Thymus (tissue), 11 donors: Measurements from ENCODE around the gene TRMU. TPM values are rescaled to one million over a fixed set of nuclear protein-coding genes. Genes with fewer than 3 reads are reported as not detected.
A peak's percentile ranks its signal among the peaks of the same experiment; 100 is the strongest.
"Not testable (repeated sequence)": the region's sequence is repeated elsewhere in the genome, so short reads cannot be mapped to it uniquely, and the experiment has no call there.

ENCODE experiments used
- DNase-seq, 9 donors: peaks; one replicate each; pipeline ENCODE4 v3.0.0-alpha.2; 2013; ENCODE audit warnings: low spot score in 9 of 9, low read depth in 6 of 9, missing footprints in 1 of 9
- H3K27ac ChIP-seq, 2 donors: one replicate each; pipeline ENCODE4 v1.5.1; 2013; ENCODE audit warnings: control low read depth in 1 of 2, low read depth in 1 of 2, low read length in 1 of 2, mild to moderate bottlenecking in 1 of 2, moderate library complexity in 1 of 2
- H3K27me3 ChIP-seq, 2 donors: one replicate each; pipeline ENCODE4 v1.5.1; 2013; ENCODE audit warnings: low read length in 1 of 2; ENCODE audit not compliant: control insufficient read depth in 2 of 2, insufficient read depth in 1 of 2
- H3K36me3 ChIP-seq, 2 donors: one replicate each; pipeline ENCODE4 v1.5.1; 2013; ENCODE audit warnings: low read length in 1 of 2, mild to moderate bottlenecking in 1 of 2, moderate library complexity in 1 of 2; ENCODE audit not compliant: control insufficient read depth in 2 of 2, insufficient read depth in 2 of 2
- H3K4me1 ChIP-seq, 2 donors: one replicate each; pipeline ENCODE4 v1.5.1; 2013; ENCODE audit warnings: low read length in 2 of 2; ENCODE audit not compliant: control insufficient read depth in 2 of 2, insufficient read depth in 2 of 2
- H3K4me3 ChIP-seq, 2 donors: one replicate each; pipeline ENCODE4 v1.5.1; 2013; ENCODE audit warnings: low read length in 2 of 2, control low read depth in 1 of 2, mild to moderate bottlenecking in 1 of 2
- H3K9me3 ChIP-seq, 2 donors: one replicate each; pipeline ENCODE4 v1.5.1; 2013; ENCODE audit warnings: low read length in 1 of 2, mild to moderate bottlenecking in 1 of 2; ENCODE audit not compliant: control insufficient read depth in 2 of 2, insufficient read depth in 1 of 2
- WGBS: extraction: QIAGEN DNeasy Blood & Tissue Kit; methylation state at CpG from one replicate; pipeline ENCODE4 v1.1.7; 2013; 5-methylcytosine and 5-hydroxymethylcytosine counted together
- polyA plus RNA-seq: library from polyadenylated mRNA; stranded (reverse); fragments of 200-250 nt; gene quantifications from one replicate; pipeline ENCODE4 v1.2.3, GENCODE V29; 2013
- total RNA-seq: library from RNA; stranded (reverse); fragments of 120-200 nt; gene quantifications from one replicate; pipeline ENCODE4 v1.2.4, GENCODE V29; 2013
- donor health status: healthy.

TRMU gene
- total and polyA plus RNA-seq, 2 donors: 27.4 to 28.7 TPM

GRCh38 chr22:46397514-46397913 is 62.0 kb downstream of the TRMU start:
- Histone ChIP-seq H3K9me3 (peaks cover 0 to 3% of the 10 kb centered on the region in 2 donors), H3K36me3 (no peaks in the 10 kb centered on the region), H3K27ac (no peak overlapping the region), H3K27me3 (peaks cover 0 to 2% of the 10 kb centered on the region in 2 donors), H3K4me1 (peaks cover 19 to 46% of the 10 kb centered on the region in 2 donors), H3K4me3 (no peak overlapping the region)
- 94% methylated on average over 18 of the region's 18 CpGs for WGBS
- DNase-seq: no peak

GRCh38 chr22:46397951-46398350 is 62.4 kb downstream of the TRMU start:
- peaks cover 19 to 46% of the 10 kb centered on the region in 2 donors for H3K4me1 ChIP-seq
- H3K4me3 ChIP-seq: no peak overlapping the region
- no peak for DNase-seq
- H3K27ac ChIP-seq: no peak overlapping the region
- 93% methylated on average over 19 of the region's 19 CpGs for WGBS
- H3K36me3 ChIP-seq: no peaks in the 10 kb centered on the region
- peaks cover 0 to 2% of the 10 kb centered on the region in 2 donors for H3K27me3 ChIP-seq
- H3K9me3 ChIP-seq: peaks cover 0 to 3% of the 10 kb centered on the region in 2 donors

- Histone ChIP-seq H3K9me3 (peaks cover 0 to 3% of the 10 kb centered on the region in 2 donors), H3K4me1 (peaks cover 10 to 36% of the 10 kb centered on the region in 2 donors), H3K27ac (peak overlapping the region; percentile 8 to 84), H3K4me3 (no peak overlapping the region), H3K27me3 (peaks cover 0 to 2% of the 10 kb centered on the region in 2 donors), H3K36me3 (no peaks in the 10 kb centered on the region)
- 78% methylated on average over 16 of the region's 16 CpGs for WGBS
- peak in 8 of 9 donors; percentile 48 to 89 (median 68) for DNase-seq
Observed at GRCh38 chr22:46399251-46400024, 63.9 kb downstream of the TRMU start.

GRCh38 chr22:46401370-46401769 is 65.9 kb downstream of the TRMU start:
- Histone ChIP-seq H3K4me3 (no peak overlapping the region), H3K4me1 (peaks cover 9 to 30% of the 10 kb centered on the region in 2 donors), H3K27me3 (peaks cover 0 to 2% of the 10 kb centered on the region in 2 donors), H3K36me3 (no peaks in the 10 kb centered on the region), H3K27ac (no peak overlapping the region), H3K9me3 (peaks cover 0 to 7% of the 10 kb centered on the region in 2 donors)
- WGBS: 90% methylated on average over 10 of the region's 10 CpGs
- DNase-seq: no peak

- 76% methylated on average over 2 of the region's 2 CpGs for WGBS
- Histone ChIP-seq H3K4me3 (no peak overlapping the region), H3K9me3 (peaks cover 0 to 6% of the 10 kb centered on the region in 2 donors), H3K4me1 (peaks cover 9 to 27% of the 10 kb centered on the region in 2 donors), H3K27me3 (peaks cover 0 to 2% of the 10 kb centered on the region in 2 donors), H3K36me3 (no peaks in the 10 kb centered on the region), H3K27ac (no peak overlapping the region)
- DNase-seq: no peak
Observed at GRCh38 chr22:46402505-46402904, 67.0 kb downstream of the TRMU start.

GRCh38 chr22:46403880-46404279 is 68.4 kb downstream of the TRMU start:
- H3K27ac ChIP-seq, H3K36me3 ChIP-seq, DNase-seq, H3K9me3 ChIP-seq, H3K4me3 ChIP-seq, H3K27me3 ChIP-seq: not testable (repeated sequence)
- WGBS: 70% methylated on average over 7 of the region's 7 CpGs
- peaks cover 4 to 14% of the 10 kb centered on the region in 2 donors for H3K4me1 ChIP-seq

- WGBS: 95% methylated on average over 4 of the region's 4 CpGs
- Histone ChIP-seq H3K9me3 (peaks cover 0 to 4% of the 10 kb centered on the region in 2 donors), H3K27ac (no peak overlapping the region), H3K4me3 (no peak overlapping the region), H3K27me3 (peaks cover 0 to 2% of the 10 kb centered on the region in 2 donors), H3K36me3 (no peaks in the 10 kb centered on the region), H3K4me1 (peaks cover 0 to 3% of the 10 kb centered on the region in 2 donors)
- no peak for DNase-seq
Observed at GRCh38 chr22:46405901-46406300, 70.4 kb downstream of the TRMU start.

GRCh38 chr22:46406349-46406748 is 70.8 kb downstream of the TRMU start:
- no peak for DNase-seq
- Histone ChIP-seq H3K27ac (no peak overlapping the region), H3K36me3 (no peaks in the 10 kb centered on the region), H3K9me3 (peaks cover 0 to 4% of the 10 kb centered on the region in 2 donors), H3K4me3 (no peak overlapping the region), H3K27me3 (peaks cover 0 to 2% of the 10 kb centered on the region in 2 donors), H3K4me1 (peaks cover 0 to 3% of the 10 kb centered on the region in 2 donors)
- 99% methylated on average over 8 of the region's 8 CpGs for WGBS

GRCh38 chr22:46406791-46407190 is 71.3 kb downstream of the TRMU start:
- Histone ChIP-seq H3K27ac (no peak overlapping the region), H3K9me3 (peaks cover 0 to 4% of the 10 kb centered on the region in 2 donors), H3K36me3 (no peaks in the 10 kb centered on the region), H3K4me3 (no peak overlapping the region), H3K27me3 (no peaks in the 10 kb centered on the region), H3K4me1 (peaks cover 0 to 3% of the 10 kb centered on the region in 2 donors)
- 96% methylated on average over 15 of the region's 15 CpGs for WGBS
- no peak for DNase-seq
